Duodenal mucosa (tissue), 2 donors: ENCODE data around the gene BNC1.
"Not testable (repeated sequence)": the region's sequence is repeated elsewhere in the genome, so short reads cannot be mapped to it uniquely, and the experiment has no call there.

Source experiments
- H3K27ac ChIP-seq: one replicate; pipeline ENCODE4 v1.7.0; 2013; ENCODE audit warnings: low read depth, low read length
- H3K27me3 ChIP-seq, 2 donors: one replicate each; pipeline ENCODE4 v1.7.0; 2013; ENCODE audit warnings: low read length in 2 of 2, control low read depth in 1 of 2; ENCODE audit not compliant: insufficient read depth in 2 of 2, control insufficient read depth in 1 of 2
- H3K36me3 ChIP-seq, 2 donors: one replicate each; pipeline ENCODE4 v1.7.0; 2013; ENCODE audit warnings: low read length in 2 of 2, control low read depth in 1 of 2; ENCODE audit not compliant: insufficient read depth in 2 of 2, control insufficient read depth in 1 of 2
- H3K4me1 ChIP-seq, 2 donors: one replicate each; pipeline ENCODE4 v1.7.0; 2013; ENCODE audit warnings: low read length in 2 of 2, control low read depth in 1 of 2; ENCODE audit not compliant: insufficient read depth in 2 of 2, control insufficient read depth in 1 of 2
- H3K4me3 ChIP-seq, 2 donors: one replicate each; pipeline ENCODE4 v1.7.0; 2013; ENCODE audit warnings: low read length in 2 of 2, low read depth in 1 of 2
- H3K9ac ChIP-seq, 2 donors: one replicate each; pipeline ENCODE4 v1.7.0; 2013; ENCODE audit warnings: low read length in 2 of 2, low read depth in 1 of 2
- H3K9me3 ChIP-seq, 2 donors: one replicate each; pipeline ENCODE4 v1.7.0; 2013; ENCODE audit warnings: low read length in 2 of 2, control low read depth in 1 of 2; ENCODE audit not compliant: control insufficient read depth in 1 of 2

Gene BNC1

GRCh38 chr15:83250781-83251180, 33.7 kb downstream of the BNC1 start:
- no peaks in the 10 kb centered on the region for H3K4me1 ChIP-seq
- H3K27me3 ChIP-seq: peaks cover 0 to 4% of the 10 kb centered on the region in 2 donors
- no peak overlapping the region for H3K4me3 ChIP-seq
- no peak overlapping the region for H3K27ac ChIP-seq
- H3K9me3 ChIP-seq: no peaks in the 10 kb centered on the region
- H3K9ac ChIP-seq: no peak overlapping the region
- H3K36me3 ChIP-seq: no peaks in the 10 kb centered on the region

- peaks cover 0 to 4% of the 10 kb centered on the region in 2 donors for H3K27me3 ChIP-seq
- no peaks in the 10 kb centered on the region for H3K4me1 ChIP-seq
- no peaks in the 10 kb centered on the region for H3K9me3 ChIP-seq
- no peaks in the 10 kb centered on the region for H3K36me3 ChIP-seq
- H3K4me3 ChIP-seq: no peak overlapping the region
- no peak overlapping the region for H3K27ac ChIP-seq
- H3K9ac ChIP-seq: no peak overlapping the region
Measured at GRCh38 chr15:83249030-83249343, 35.5 kb downstream of the BNC1 start.

GRCh38 chr15:83248151-83249029, 36.1 kb downstream of the BNC1 start:
- no peaks in the 10 kb centered on the region for H3K9me3 ChIP-seq
- no peaks in the 10 kb centered on the region for H3K4me1 ChIP-seq
- no peak overlapping the region for H3K9ac ChIP-seq
- peaks cover 0 to 4% of the 10 kb centered on the region in 2 donors for H3K27me3 ChIP-seq
- no peak overlapping the region for H3K4me3 ChIP-seq
- no peak overlapping the region for H3K27ac ChIP-seq
- H3K36me3 ChIP-seq: no peaks in the 10 kb centered on the region

- H3K4me1 ChIP-seq: no peaks in the 10 kb centered on the region
- no peak overlapping the region for H3K4me3 ChIP-seq
- no peak overlapping the region for H3K27ac ChIP-seq
- peaks cover 0 to 4% of the 10 kb centered on the region in 2 donors for H3K27me3 ChIP-seq
- H3K9ac ChIP-seq: no peak overlapping the region
- H3K36me3 ChIP-seq: no peaks in the 10 kb centered on the region
- no peaks in the 10 kb centered on the region for H3K9me3 ChIP-seq
Measured at GRCh38 chr15:83243634-83244033, 40.8 kb downstream of the BNC1 start.

GRCh38 chr15:83230242-83230641, 54.2 kb downstream of the BNC1 start:
- Histone ChIP-seq H3K27ac (no peak overlapping the region), H3K36me3 (no peaks in the 10 kb centered on the region)

GRCh38 chr15:83225449-83225848, 59.0 kb downstream of the BNC1 start:
- Histone ChIP-seq H3K4me1 (no peaks in the 10 kb centered on the region), H3K4me3 (no peak overlapping the region), H3K27ac (no peak overlapping the region), H3K9ac (no peak overlapping the region), H3K36me3 (no peaks in the 10 kb centered on the region), H3K27me3 (no peaks in the 10 kb centered on the region), H3K9me3 (no peaks in the 10 kb centered on the region)

More at GRCh38 chr15:83230242-83230641, 54.2 kb downstream of the BNC1 start:
- H3K27me3 ChIP-seq: no peaks in the 10 kb centered on the region
- H3K9me3 ChIP-seq: no peaks in the 10 kb centered on the region
- H3K9ac ChIP-seq: no peak overlapping the region
- H3K4me3 ChIP-seq: no peak overlapping the region
- H3K4me1 ChIP-seq: no peaks in the 10 kb centered on the region

DNA sequence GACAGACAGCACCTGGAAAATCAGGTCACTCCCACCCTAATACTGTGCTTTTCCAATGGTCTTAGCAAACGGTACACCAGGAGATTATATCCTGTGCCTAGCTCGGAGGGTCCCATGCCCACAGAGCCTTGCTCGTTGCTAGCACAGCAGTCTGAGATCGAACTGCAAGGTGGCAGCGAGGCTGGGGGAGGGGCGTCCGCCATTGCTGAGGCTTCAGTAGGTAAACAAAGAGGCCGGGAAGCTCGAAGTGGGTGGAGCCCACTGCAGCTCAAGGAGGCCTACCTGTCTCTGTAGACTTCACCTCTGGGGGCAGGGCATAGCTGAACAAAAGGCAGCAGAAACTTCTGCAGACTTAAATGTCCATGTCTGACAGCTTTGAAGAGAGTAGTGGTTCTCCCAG, 62.7 kb downstream of the BNC1 start:
- H3K4me3 ChIP-seq, H3K36me3 ChIP-seq, H3K27ac ChIP-seq, H3K9me3 ChIP-seq, H3K9ac ChIP-seq, H3K27me3 ChIP-seq, H3K4me1 ChIP-seq: not testable (repeated sequence)

- no peaks in the 10 kb centered on the region for H3K36me3 ChIP-seq
- no peak overlapping the region for H3K27ac ChIP-seq
- no peak overlapping the region for H3K4me3 ChIP-seq
- H3K4me1 ChIP-seq: no peaks in the 10 kb centered on the region
- H3K9ac ChIP-seq: no peak overlapping the region
- H3K9me3 ChIP-seq: no peaks in the 10 kb centered on the region
- no peaks in the 10 kb centered on the region for H3K27me3 ChIP-seq
Measured at GRCh38 chr15:83219026-83219425, 65.4 kb downstream of the BNC1 start.

DNA sequence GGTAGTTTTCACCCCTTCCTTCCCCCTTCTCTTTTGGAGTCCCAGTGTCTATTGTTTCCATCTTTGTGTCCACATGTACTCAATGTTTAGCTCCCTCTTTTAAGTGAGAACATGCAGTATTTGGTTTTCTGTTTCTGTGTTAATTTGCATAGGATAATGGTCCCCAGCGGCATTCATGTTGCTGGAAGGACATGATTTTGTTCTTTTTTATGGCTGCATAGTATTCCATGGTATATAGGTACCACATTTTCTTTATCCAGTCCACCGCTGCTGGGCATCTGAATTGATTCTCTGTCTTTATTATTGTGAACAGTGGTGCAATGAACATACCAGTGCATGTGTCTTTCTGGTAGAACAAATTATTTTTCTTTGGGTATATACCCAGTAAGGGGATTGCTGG, 69.2 kb downstream of the BNC1 start:
- Histone ChIP-seq H3K9ac (no peak overlapping the region), H3K4me3 (no peak overlapping the region), H3K27me3 (peaks cover 0 to 3% of the 10 kb centered on the region in 2 donors), H3K4me1 (no peaks in the 10 kb centered on the region), H3K9me3 (no peaks in the 10 kb centered on the region), H3K36me3 (no peaks in the 10 kb centered on the region), H3K27ac (no peak overlapping the region)

DNA sequence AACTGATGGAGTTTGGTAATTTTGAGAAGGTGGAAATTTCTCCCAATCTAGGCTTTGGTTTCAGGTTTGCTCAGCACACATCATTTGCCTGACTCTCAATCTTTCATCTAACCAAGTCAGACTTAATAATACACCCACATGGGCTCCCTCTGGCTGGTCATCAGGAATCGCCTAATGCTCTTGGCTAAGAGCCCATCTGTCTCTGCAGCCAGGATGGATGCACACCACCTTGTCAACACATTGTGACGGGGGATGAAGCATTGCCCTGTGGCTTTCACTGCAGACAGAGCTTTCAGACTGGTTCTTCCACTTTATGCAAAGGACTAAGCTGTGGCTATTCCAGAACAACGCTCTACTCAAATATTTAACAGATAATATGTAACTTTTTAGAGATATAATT, 73.8 kb downstream of the BNC1 start:
- Histone ChIP-seq H3K9ac (no peak overlapping the region), H3K27me3 (peaks cover 17 to 29% of the 10 kb centered on the region in 2 donors), H3K9me3 (no peaks in the 10 kb centered on the region), H3K27ac (no peak overlapping the region), H3K4me3 (no peak overlapping the region), H3K4me1 (no peaks in the 10 kb centered on the region), H3K36me3 (no peaks in the 10 kb centered on the region)
